GM19395 (cell line): Measurements from ENCODE around the gene SMAD3.

Experiments used
- ATAC-seq: cut with Tn5 transposase; IDR thresholded peaks from one replicate; pipeline ENCODE4 v1.9.1; 2021; ENCODE audit warnings: mild to moderate bottlenecking, moderate library complexity; ENCODE audit not compliant: unreplicated experiment

Gene SMAD3

GRCh38 chr15:67156834-67157233 is 91.4 kb downstream of the SMAD3 start:
- no peak for ATAC-seq

GRCh38 chr15:67157521-67158252 is 92.3 kb downstream of the SMAD3 start:
- ATAC-seq = no peak

GRCh38 chr15:67158367-67158766 is 93.0 kb downstream of the SMAD3 start:
- ATAC-seq = no peak

GRCh38 chr15:67161412-67161811 is 96.0 kb downstream of the SMAD3 start:
- ATAC-seq = no peak

GRCh38 chr15:67161881-67162280 is 96.5 kb downstream of the SMAD3 start:
- ATAC-seq = no peak

GRCh38 chr15:67163180-67163579 is 97.8 kb downstream of the SMAD3 start:
- no peak for ATAC-seq

- no peak for ATAC-seq
These were observed 99.0 kb downstream of the SMAD3 start for GRCh38 chr15:67164401-67164791.

GRCh38 chr15:67164811-67165253 is 99.4 kb downstream of the SMAD3 start:
- no peak for ATAC-seq

- no peak for ATAC-seq
These were observed 100.2 kb downstream of the SMAD3 start for GRCh38 chr15:67165254-67166253.

- no peak for ATAC-seq
These were observed 101.0 kb downstream of the SMAD3 start for GRCh38 chr15:67166280-67167009.

GRCh38 chr15:67167091-67167490 is 101.7 kb downstream of the SMAD3 start:
- no peak for ATAC-seq

- ATAC-seq = no peak
These were observed 103.3 kb downstream of the SMAD3 start for GRCh38 chr15:67168694-67169093.

- no peak for ATAC-seq
These were observed 104.9 kb downstream of the SMAD3 start for GRCh38 chr15:67170143-67170925.

- ATAC-seq = no peak
These were observed 106.1 kb downstream of the SMAD3 start for GRCh38 chr15:67171471-67171870.

GRCh38 chr15:67172172-67172571 is 106.8 kb downstream of the SMAD3 start:
- ATAC-seq = no peak

GRCh38 chr15:67173005-67173404 is 107.6 kb downstream of the SMAD3 start:
- ATAC-seq = no peak

GRCh38 chr15:67173786-67174185 is 108.4 kb downstream of the SMAD3 start:
- ATAC-seq = no peak

- no peak for ATAC-seq
These were observed 109.0 kb downstream of the SMAD3 start for GRCh38 chr15:67174446-67174845.

- ATAC-seq = no peak
These were observed 109.6 kb downstream of the SMAD3 start for GRCh38 chr15:67174864-67175573.

- no peak for ATAC-seq
These were observed 110.3 kb downstream of the SMAD3 start for GRCh38 chr15:67175643-67176071.
